ENCODE measurements around the gene ARNT2. TPM values are rescaled to one million over a fixed set of nuclear protein-coding genes. Genes with fewer than 3 reads are reported as not detected.

Gene ARNT2
- total RNA-seq, 2 donors from 2014 or later: 9.1 to 43.7 TPM

DNA sequence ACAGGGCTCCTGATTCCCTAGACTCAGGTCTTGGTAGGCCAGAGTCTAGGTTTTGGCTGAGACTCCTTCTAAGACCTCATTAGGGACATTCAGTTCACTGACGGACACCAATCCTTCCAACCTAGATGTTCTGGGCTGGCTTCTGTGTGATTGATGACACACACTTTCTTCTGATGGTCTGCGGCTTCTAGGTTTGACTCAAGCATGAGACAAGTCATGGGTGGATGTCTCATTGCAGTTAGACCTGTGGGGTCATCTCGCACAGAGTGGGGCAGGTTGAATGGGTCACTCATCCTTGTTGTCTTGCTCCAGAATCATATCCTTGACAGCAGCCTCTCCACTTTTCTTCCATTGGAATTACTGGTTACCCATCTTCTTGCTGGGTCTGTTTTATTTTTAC is 35.8 kb downstream of the ARNT2 start:
- H3K27ac ChIP-seq: no peak overlapping the region
- WGBS: 87% methylated on average over 3 of the region's 3 CpGs
- no peak for DNase-seq (ENCODE audit: low spot score)

DNA sequence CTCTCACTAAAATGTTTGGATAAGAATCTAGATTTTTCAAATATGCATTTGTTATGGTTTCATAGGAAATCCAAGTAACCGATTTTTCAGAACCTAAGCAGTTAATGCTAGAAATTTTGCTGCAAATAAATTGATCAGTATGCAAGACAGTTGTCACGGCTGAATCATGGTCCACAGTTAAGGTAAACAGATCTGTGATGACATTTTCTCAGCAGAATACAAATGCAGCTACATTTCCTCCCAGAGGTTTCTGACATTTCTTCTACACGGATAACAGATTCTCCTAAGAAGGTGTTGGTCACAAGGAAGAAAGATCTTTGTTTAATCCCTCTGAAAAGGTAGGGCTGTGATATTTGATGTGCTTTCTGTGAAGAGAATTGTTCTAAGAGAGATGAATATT is 36.9 kb downstream of the ARNT2 start:
- DNase-seq (ENCODE audit: low spot score): no peak
- TF ChIP-seq POLR2AphosphoS5 (IDR thresholded peaks at IDR 0.05) (no peak), POLR2A (IDR thresholded peaks at IDR 0.05) (no peak)
- WGBS: 63% methylated on average over 3 of the region's 3 CpGs
- intact Hi-C loops (cut with DNase I): no loop called here
- no peaks in the 10 kb centered on the region for H3K27me3 ChIP-seq (replicated peaks; ENCODE audit: insufficient read depth)
- no peak overlapping the region for H3K27ac ChIP-seq
- H3K4me3 ChIP-seq: no peak overlapping the region
- H3K9me3 ChIP-seq: no peaks in the 10 kb centered on the region
- no peaks in the 10 kb centered on the region for H3K4me1 ChIP-seq (replicated peaks)
- no peaks in the 10 kb centered on the region for H3K36me3 ChIP-seq

More for the DNA sequence above, 35.8 kb downstream of the ARNT2 start:
- H3K27me3 ChIP-seq (replicated peaks; ENCODE audit: insufficient read depth): no peaks in the 10 kb centered on the region
- H3K4me3 ChIP-seq: no peak overlapping the region
- no peaks in the 10 kb centered on the region for H3K4me1 ChIP-seq (replicated peaks)
- no peaks in the 10 kb centered on the region for H3K36me3 ChIP-seq
- no peaks in the 10 kb centered on the region for H3K9me3 ChIP-seq
- TF ChIP-seq POLR2A (IDR thresholded peaks at IDR 0.05) (no peak), POLR2AphosphoS5 (IDR thresholded peaks at IDR 0.05) (no peak)
- TF ChIP-seq, protein P1, sequence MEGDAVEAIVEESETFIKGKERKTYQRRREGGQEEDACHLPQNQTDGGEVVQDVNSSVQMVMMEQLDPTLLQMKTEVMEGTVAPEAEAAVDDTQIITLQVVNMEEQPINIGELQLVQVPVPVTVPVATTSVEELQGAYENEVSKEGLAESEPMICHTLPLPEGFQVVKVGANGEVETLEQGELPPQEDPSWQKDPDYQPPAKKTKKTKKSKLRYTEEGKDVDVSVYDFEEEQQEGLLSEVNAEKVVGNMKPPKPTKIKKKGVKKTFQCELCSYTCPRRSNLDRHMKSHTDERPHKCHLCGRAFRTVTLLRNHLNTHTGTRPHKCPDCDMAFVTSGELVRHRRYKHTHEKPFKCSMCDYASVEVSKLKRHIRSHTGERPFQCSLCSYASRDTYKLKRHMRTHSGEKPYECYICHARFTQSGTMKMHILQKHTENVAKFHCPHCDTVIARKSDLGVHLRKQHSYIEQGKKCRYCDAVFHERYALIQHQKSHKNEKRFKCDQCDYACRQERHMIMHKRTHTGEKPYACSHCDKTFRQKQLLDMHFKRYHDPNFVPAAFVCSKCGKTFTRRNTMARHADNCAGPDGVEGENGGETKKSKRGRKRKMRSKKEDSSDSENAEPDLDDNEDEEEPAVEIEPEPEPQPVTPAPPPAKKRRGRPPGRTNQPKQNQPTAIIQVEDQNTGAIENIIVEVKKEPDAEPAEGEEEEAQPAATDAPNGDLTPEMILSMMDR (IDR thresholded peaks at IDR 0.05): no peak
- intact Hi-C loops (cut with DNase I): no loop called here

DNA sequence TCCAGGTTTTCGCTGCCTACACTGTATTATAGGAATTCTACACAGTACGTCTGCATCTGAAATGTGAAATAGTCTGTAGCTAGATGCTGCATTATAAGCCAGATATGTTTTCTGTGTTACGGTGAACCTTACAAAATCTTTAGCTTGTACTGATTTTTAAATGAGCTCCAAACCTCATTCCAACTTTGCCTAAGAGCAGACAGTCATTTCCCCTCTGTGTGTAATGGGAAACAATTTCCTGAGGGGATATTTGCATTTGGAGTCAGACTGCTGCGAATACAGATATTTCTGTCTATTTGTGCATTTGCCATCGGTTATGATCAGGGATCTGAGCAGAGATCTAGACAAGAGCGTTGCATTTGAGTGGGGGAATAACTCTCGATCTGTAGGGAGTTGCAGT is 37.5 kb downstream of the ARNT2 start:
- no peak overlapping the region for H3K4me3 ChIP-seq
- WGBS: 85% methylated on average over 7 of the region's 7 CpGs
- TF ChIP-seq POLR2A (IDR thresholded peaks at IDR 0.05): no peak
- TF ChIP-seq, protein P1 (IDR thresholded peaks at IDR 0.05): no peak
- no peak for TF ChIP-seq POLR2AphosphoS5 (IDR thresholded peaks at IDR 0.05)
- no peaks in the 10 kb centered on the region for H3K27me3 ChIP-seq (replicated peaks; ENCODE audit: insufficient read depth)
- H3K27ac ChIP-seq: no peak overlapping the region
- intact Hi-C loops (cut with DNase I): no loop called here
- H3K36me3 ChIP-seq: no peaks in the 10 kb centered on the region
- no peaks in the 10 kb centered on the region for H3K9me3 ChIP-seq
- H3K4me1 ChIP-seq (replicated peaks): no peaks in the 10 kb centered on the region
- DNase-seq (ENCODE audit: low spot score): no peak

DNA sequence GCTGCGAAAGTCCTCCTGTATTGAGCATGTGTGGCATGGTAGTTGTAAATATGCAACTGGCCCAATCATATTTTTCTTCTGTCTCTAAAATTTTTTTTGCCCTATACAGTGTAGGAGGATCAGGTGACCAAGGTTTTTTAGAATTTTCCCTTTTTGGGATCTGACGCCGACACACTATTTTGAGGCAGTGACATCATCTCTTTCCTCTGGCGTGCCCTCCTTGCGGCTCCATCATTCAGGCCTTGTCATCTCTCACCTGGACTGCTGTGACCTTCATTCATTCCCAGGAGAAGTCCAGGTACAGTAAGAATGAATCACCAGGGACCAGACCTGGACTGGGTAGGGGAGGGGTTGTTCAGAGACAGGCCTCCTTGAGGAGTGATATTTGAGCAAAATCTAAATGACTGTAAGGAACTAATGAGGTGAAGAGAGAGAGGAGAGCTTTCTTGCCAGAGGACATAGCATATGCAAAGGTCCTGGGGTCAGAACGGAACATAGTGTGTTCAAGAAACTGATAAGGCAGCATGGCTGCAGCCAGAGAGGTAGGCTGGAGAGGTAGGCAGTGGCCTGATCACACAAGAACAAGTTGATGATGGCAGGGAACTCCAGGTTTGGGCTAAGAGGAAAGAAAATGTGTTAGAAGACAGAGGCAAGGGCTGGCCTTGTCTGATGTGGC is 38.7 kb downstream of the ARNT2 start:
- Histone ChIP-seq H3K4me1 (replicated peaks) (no peaks in the 10 kb centered on the region), H3K27ac (no peak overlapping the region), H3K27me3 (replicated peaks; ENCODE audit: insufficient read depth) (no peaks in the 10 kb centered on the region), H3K4me3 (no peak overlapping the region), H3K36me3 (no peaks in the 10 kb centered on the region), H3K9me3 (no peaks in the 10 kb centered on the region)
- no peak for DNase-seq (ENCODE audit: low spot score)
- intact Hi-C loops (cut with DNase I): no loop called here
- 94% methylated on average over 6 of the region's 6 CpGs for WGBS
- TF ChIP-seq POLR2A (IDR thresholded peaks at IDR 0.05) (no peak), POLR2AphosphoS5 (IDR thresholded peaks at IDR 0.05) (no peak)
- TF ChIP-seq, protein P1 (IDR thresholded peaks at IDR 0.05): no peak

DNA sequence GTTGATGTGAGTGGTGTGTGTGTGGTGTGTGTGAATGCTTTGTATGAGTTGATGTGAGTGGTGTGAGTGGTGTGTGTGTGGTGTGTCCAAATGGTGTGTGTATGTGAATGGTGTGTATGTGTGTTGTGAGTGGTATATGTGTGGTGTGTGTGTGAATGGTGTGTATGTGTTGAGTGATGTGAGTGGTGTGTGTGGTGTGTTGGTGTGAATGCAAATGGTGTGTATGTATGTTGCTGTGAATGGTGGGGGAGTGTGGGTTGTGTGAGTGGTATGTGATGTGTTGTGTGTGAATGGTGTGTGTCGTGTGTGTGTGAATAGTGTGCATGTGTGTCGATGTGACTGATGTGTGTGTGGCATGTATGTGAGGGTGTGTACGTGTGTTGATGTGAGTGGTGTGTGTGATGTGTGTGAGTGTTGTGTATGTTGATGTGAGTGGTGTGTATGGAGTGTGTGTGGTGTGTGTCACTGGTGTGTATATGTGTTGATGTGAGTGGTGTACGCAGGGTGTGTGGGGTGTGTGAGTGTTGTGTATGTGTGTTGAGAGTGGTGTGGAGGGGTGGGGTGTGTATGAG is 40.6 kb downstream of the ARNT2 start:
- Histone ChIP-seq H3K27ac (no peak overlapping the region), H3K27me3 (replicated peaks; ENCODE audit: insufficient read depth) (no peaks in the 10 kb centered on the region), H3K4me1 (replicated peaks) (no peaks in the 10 kb centered on the region), H3K4me3 (no peak overlapping the region), H3K36me3 (no peaks in the 10 kb centered on the region), H3K9me3 (no peaks in the 10 kb centered on the region)
- WGBS: 98% methylated on average over 4 of the region's 4 CpGs
- intact Hi-C loops (cut with DNase I): no loop called here
- TF ChIP-seq POLR2A (IDR thresholded peaks at IDR 0.05) (no peak), POLR2AphosphoS5 (IDR thresholded peaks at IDR 0.05) (no peak)
- TF ChIP-seq, protein P1 (IDR thresholded peaks at IDR 0.05): no peak
- no peak for DNase-seq (ENCODE audit: low spot score)
